ENCODE measurements around the gene TMBIM4.

The TMBIM4 gene

GRCh38 chr12:66210840-66211239, 41.0 kb upstream of the TMBIM4 start:
- no peaks in the 10 kb centered on the region for H3K79me2 ChIP-seq (ENCODE audit: low read length)
- H4K20me1 ChIP-seq (ENCODE audit: insufficient read depth, low read length): no peaks in the 10 kb centered on the region
- TF ChIP-seq EZH2phosphoT487 (IDR thresholded peaks at IDR 0.05; ENCODE audit: low read depth) (no peak), CTCF (IDR thresholded peaks at IDR 0.05; ENCODE audit: low read depth, low read length) (no peak)
- no peak overlapping the region for H2AFZ ChIP-seq (ENCODE audit: low read depth, low read length)
- H3K36me3 ChIP-seq (replicated peaks; ENCODE audit: low read depth, low read length): no peaks in the 10 kb centered on the region
- H3K9me3 ChIP-seq (ENCODE audit: insufficient read depth, low read length): no peaks in the 10 kb centered on the region; the same call in 1 of the 2 replicates
- H3K4me3 ChIP-seq (ENCODE audit: low read length): no peak overlapping the region
- no peak overlapping the region for H3K27ac ChIP-seq (ENCODE audit: low read length)
- H3K27me3 ChIP-seq (ENCODE audit: low read depth, low read length): no peaks in the 10 kb centered on the region
- H3K9ac ChIP-seq (ENCODE audit: low read length): no peak overlapping the region
- peak overlapping the region; percentile 16 for H3K4me2 ChIP-seq (ENCODE audit: low read length)
- peaks cover 12% of the 10 kb centered on the region for H3K4me1 ChIP-seq (ENCODE audit: low read length)

GRCh38 chr12:66206141-66206540, 36.3 kb upstream of the TMBIM4 start:
- Histone ChIP-seq H3K79me2 (ENCODE audit: low read length) (no peaks in the 10 kb centered on the region), H3K4me2 (ENCODE audit: low read length) (no peak overlapping the region), H2AFZ (ENCODE audit: low read depth, low read length) (no peak overlapping the region), H3K4me3 (ENCODE audit: low read length) (no peak overlapping the region), H3K9ac (ENCODE audit: low read length) (no peak overlapping the region), H4K20me1 (ENCODE audit: insufficient read depth, low read length) (no peaks in the 10 kb centered on the region), H3K4me1 (ENCODE audit: low read length) (peaks cover 9% of the 10 kb centered on the region), H3K27ac (ENCODE audit: low read length) (no peak overlapping the region), H3K36me3 (replicated peaks; ENCODE audit: low read depth, low read length) (no peaks in the 10 kb centered on the region), H3K9me3 (ENCODE audit: insufficient read depth, low read length) (no peaks in the 10 kb centered on the region; the same call in 1 of the 2 replicates), H3K27me3 (ENCODE audit: low read depth, low read length) (no peaks in the 10 kb centered on the region)
- TF ChIP-seq EZH2phosphoT487 (IDR thresholded peaks at IDR 0.05; ENCODE audit: low read depth) (no peak), CTCF (IDR thresholded peaks at IDR 0.05; ENCODE audit: low read depth, low read length) (no peak)

GRCh38 chr12:66203820-66204219, 34.0 kb upstream of the TMBIM4 start:
- H3K79me2 ChIP-seq (ENCODE audit: low read length): no peaks in the 10 kb centered on the region
- no peaks in the 10 kb centered on the region for H3K27me3 ChIP-seq (ENCODE audit: low read depth, low read length)
- no peaks in the 10 kb centered on the region for H4K20me1 ChIP-seq (ENCODE audit: insufficient read depth, low read length)
- H3K4me2 ChIP-seq (ENCODE audit: low read length): no peak overlapping the region
- no peak overlapping the region for H3K9ac ChIP-seq (ENCODE audit: low read length)
- no peak overlapping the region for H3K27ac ChIP-seq (ENCODE audit: low read length)
- H3K9me3 ChIP-seq (ENCODE audit: insufficient read depth, low read length): 0 out of 2 replicates have a peak, but pooled peaks cover 7% of the 10 kb centered on the region
- TF ChIP-seq EZH2phosphoT487 (IDR thresholded peaks at IDR 0.05; ENCODE audit: low read depth) (no peak), CTCF (IDR thresholded peaks at IDR 0.05; ENCODE audit: low read depth, low read length) (no peak)
- H2AFZ ChIP-seq (ENCODE audit: low read depth, low read length): no peak overlapping the region
- H3K36me3 ChIP-seq (replicated peaks; ENCODE audit: low read depth, low read length): no peaks in the 10 kb centered on the region
- H3K4me1 ChIP-seq (ENCODE audit: low read length): no peaks in the 10 kb centered on the region
- no peak overlapping the region for H3K4me3 ChIP-seq (ENCODE audit: low read length)

- H3K9me3 ChIP-seq (ENCODE audit: insufficient read depth, low read length): 0 out of 2 replicates have a peak, but pooled peaks cover 7% of the 10 kb centered on the region
- H3K9ac ChIP-seq (ENCODE audit: low read length): no peak overlapping the region
- H3K4me3 ChIP-seq (ENCODE audit: low read length): no peak overlapping the region
- no peak for TF ChIP-seq EZH2phosphoT487 (IDR thresholded peaks at IDR 0.05; ENCODE audit: low read depth)
- no peak for TF ChIP-seq CTCF (IDR thresholded peaks at IDR 0.05; ENCODE audit: low read depth, low read length)
- H3K4me1 ChIP-seq (ENCODE audit: low read length): peaks cover 20% of the 10 kb centered on the region
- no peak overlapping the region for H3K27ac ChIP-seq (ENCODE audit: low read length)
- H3K4me2 ChIP-seq (ENCODE audit: low read length): no peak overlapping the region
- H3K36me3 ChIP-seq (replicated peaks; ENCODE audit: low read depth, low read length): no peaks in the 10 kb centered on the region
- no peaks in the 10 kb centered on the region for H3K79me2 ChIP-seq (ENCODE audit: low read length)
- no peaks in the 10 kb centered on the region for H4K20me1 ChIP-seq (ENCODE audit: insufficient read depth, low read length)
- H2AFZ ChIP-seq (ENCODE audit: low read depth, low read length): no peak overlapping the region
- H3K27me3 ChIP-seq (ENCODE audit: low read depth, low read length): no peaks in the 10 kb centered on the region
Observed at GRCh38 chr12:66199831-66200509, 30.2 kb upstream of the TMBIM4 start.
